Measurements from ENCODE around the gene RNF168.
"Not testable (repeated sequence)": the region's sequence is repeated elsewhere in the genome, so short reads cannot be mapped to it uniquely, and the experiment has no call there.

RNF168 gene

GRCh38 chr3:196524527-196524926, 21.0 kb upstream of the RNF168 start:
- Histone ChIP-seq H3K27ac (no peak overlapping the region), H3K4me2 (no peak overlapping the region), H3K9ac (no peak overlapping the region), H2AFZ (ENCODE audit: low read depth) (no peak overlapping the region), H3K79me2 (ENCODE audit: insufficient read depth, low read depth) (no peaks in the 10 kb centered on the region), H3K27me3 (ENCODE audit: insufficient read depth, low read depth) (no peaks in the 10 kb centered on the region), H3K4me1 (ENCODE audit: low read depth, poor library complexity, severe bottlenecking) (peaks cover 16% of the 10 kb centered on the region), H4K20me1 (ENCODE audit: insufficient read depth) (no peaks in the 10 kb centered on the region), H3K4me3 (IDR thresholded peaks at IDR 0.05; ENCODE audit: insufficient read depth, low read depth, low read length) (no peak overlapping the region), H3K36me3 (ENCODE audit: insufficient read depth) (no peaks in the 10 kb centered on the region)
- no peak for TF ChIP-seq CTCF (conservative IDR thresholded peaks at IDR 0.05; ENCODE audit: low read depth, low read length)

GRCh38 chr3:196523841-196524240, 20.3 kb upstream of the RNF168 start:
- TF ChIP-seq CTCF (conservative IDR thresholded peaks at IDR 0.05; ENCODE audit: low read depth, low read length), result no peak
- H3K27ac ChIP-seq, result no peak overlapping the region
- no peak overlapping the region for H3K4me3 ChIP-seq (IDR thresholded peaks at IDR 0.05; ENCODE audit: insufficient read depth, low read depth, low read length)
- H3K4me1 ChIP-seq (ENCODE audit: low read depth, poor library complexity, severe bottlenecking), result peaks cover 20% of the 10 kb centered on the region
- no peak overlapping the region for H3K4me2 ChIP-seq
- no peaks in the 10 kb centered on the region for H3K79me2 ChIP-seq (ENCODE audit: insufficient read depth, low read depth)
- no peaks in the 10 kb centered on the region for H3K27me3 ChIP-seq (ENCODE audit: insufficient read depth, low read depth)
- H4K20me1 ChIP-seq (ENCODE audit: insufficient read depth), result no peaks in the 10 kb centered on the region
- H2AFZ ChIP-seq (ENCODE audit: low read depth), result no peak overlapping the region
- H3K9ac ChIP-seq, result no peak overlapping the region
- H3K36me3 ChIP-seq (ENCODE audit: insufficient read depth), result no peaks in the 10 kb centered on the region

- H3K27me3 ChIP-seq (ENCODE audit: insufficient read depth, low read depth); H3K4me2 ChIP-seq; H3K4me3 ChIP-seq (IDR thresholded peaks at IDR 0.05; ENCODE audit: insufficient read depth, low read depth, low read length); H3K27ac ChIP-seq; H3K9ac ChIP-seq; H3K79me2 ChIP-seq (ENCODE audit: insufficient read depth, low read depth); H4K20me1 ChIP-seq (ENCODE audit: insufficient read depth); H2AFZ ChIP-seq (ENCODE audit: low read depth); H3K36me3 ChIP-seq (ENCODE audit: insufficient read depth): not testable (repeated sequence)
- peaks cover 32% of the 10 kb centered on the region for H3K4me1 ChIP-seq (ENCODE audit: low read depth, poor library complexity, severe bottlenecking)
These were observed 17.7 kb upstream of the RNF168 start for GRCh38 chr3:196521291-196521690.

- H2AFZ ChIP-seq (ENCODE audit: low read depth), result no peak overlapping the region
- H3K9ac ChIP-seq, result no peak overlapping the region
- no peaks in the 10 kb centered on the region for H3K36me3 ChIP-seq (ENCODE audit: insufficient read depth)
- H4K20me1 ChIP-seq (ENCODE audit: insufficient read depth), result no peaks in the 10 kb centered on the region
- H3K4me1 ChIP-seq (ENCODE audit: low read depth, poor library complexity, severe bottlenecking), result peaks cover 32% of the 10 kb centered on the region
- H3K27me3 ChIP-seq (ENCODE audit: insufficient read depth, low read depth), result no peaks in the 10 kb centered on the region
- TF ChIP-seq CTCF (conservative IDR thresholded peaks at IDR 0.05; ENCODE audit: low read depth, low read length), result no peak
- H3K4me2 ChIP-seq, result no peak overlapping the region
- no peak overlapping the region for H3K27ac ChIP-seq
- no peaks in the 10 kb centered on the region for H3K79me2 ChIP-seq (ENCODE audit: insufficient read depth, low read depth)
- H3K4me3 ChIP-seq (IDR thresholded peaks at IDR 0.05; ENCODE audit: insufficient read depth, low read depth, low read length), result no peak overlapping the region
These were observed 16.1 kb upstream of the RNF168 start for GRCh38 chr3:196519718-196520082.

GRCh38 chr3:196518966-196519717, 15.6 kb upstream of the RNF168 start:
- peak; percentile 98 for TF ChIP-seq CTCF (conservative IDR thresholded peaks at IDR 0.05; ENCODE audit: low read depth, low read length)
- Histone ChIP-seq H2AFZ (ENCODE audit: low read depth) (peak overlapping the region; percentile 31; the same call in 1 of the 2 replicates), H3K79me2 (ENCODE audit: insufficient read depth, low read depth) (no peaks in the 10 kb centered on the region), H3K36me3 (ENCODE audit: insufficient read depth) (no peaks in the 10 kb centered on the region), H3K4me3 (IDR thresholded peaks at IDR 0.05; ENCODE audit: insufficient read depth, low read depth, low read length) (no peak overlapping the region), H3K27ac (peak overlapping the region; percentile 8; the same call in 1 of the 2 replicates), H3K9ac (peak overlapping the region; percentile 13; the same call in 1 of the 2 replicates), H3K4me2 (peak overlapping the region; percentile 12; the same call in 1 of the 2 replicates), H3K27me3 (ENCODE audit: insufficient read depth, low read depth) (no peaks in the 10 kb centered on the region), H4K20me1 (ENCODE audit: insufficient read depth) (no peaks in the 10 kb centered on the region), H3K4me1 (ENCODE audit: low read depth, poor library complexity, severe bottlenecking) (peaks cover 32% of the 10 kb centered on the region)
